ENCODE measurements around the gene CDH13. TPM values are rescaled to one million over a fixed set of nuclear protein-coding genes. Genes with fewer than 3 reads are reported as not detected.

CDH13 gene
- total and polyA plus RNA-seq, 2 of the 8 experiments (the other 6 are each of a cell fraction or from before 2014, with no cell fraction given), result 2.3 to 2.4 TPM

DNA sequence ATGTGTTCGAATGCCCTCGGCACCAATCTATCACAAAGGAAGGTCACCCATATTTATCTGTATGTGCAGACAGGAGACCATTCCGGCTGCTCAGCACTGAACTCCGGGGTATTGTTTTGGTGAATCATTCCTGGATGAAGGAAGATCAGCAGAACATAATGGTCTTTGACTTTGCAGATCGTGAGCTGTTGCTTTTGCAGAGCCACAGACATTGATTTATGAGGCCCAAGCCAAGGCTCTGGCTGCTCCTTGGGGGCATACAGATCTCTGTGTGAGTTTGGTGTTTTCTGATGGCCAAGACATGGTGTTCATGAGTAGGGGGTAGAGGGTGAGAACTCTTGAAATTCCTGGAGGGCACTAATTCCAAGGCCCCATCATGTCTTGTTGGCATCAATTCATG, 722.2 kb downstream of the CDH13 start:
- no peak overlapping the region for H4K91ac ChIP-seq (replicated peaks; ENCODE audit: insufficient read length, low read length)

More for the DNA sequence above, 722.2 kb downstream of the CDH13 start:
- no peak overlapping the region for H2AK5ac ChIP-seq (ENCODE audit: low read depth, low read length)
- no peaks in the 10 kb centered on the region for H3K27me3 ChIP-seq (replicated peaks in 1 of 4; ENCODE audit: control insufficient read depth in 3 of 4, extremely low read depth in 1 of 4, insufficient read depth in 3 of 4, low read length in 3 of 4)
- H3K4me2 ChIP-seq (ENCODE audit: insufficient read depth in 1 of 2, low read depth in 2 of 2, low read length in 2 of 2), result no peak overlapping the region
- H2BK5ac ChIP-seq (ENCODE audit: low read depth, low read length), result no peak overlapping the region
- H3K56ac ChIP-seq (replicated peaks; ENCODE audit: insufficient read length, low read depth, low read length), result no peak overlapping the region
- no peak overlapping the region for H4K5ac ChIP-seq (ENCODE audit: insufficient read length, low read depth, low read length)
- H3K18ac ChIP-seq (ENCODE audit: extremely low read depth, low read length), result no peak overlapping the region
- no peak overlapping the region for H3K4me3 ChIP-seq (ENCODE audit: extremely low read depth in 1 of 4, insufficient read depth in 2 of 4, low read depth in 3 of 4, low read length in 4 of 4)
- DNase-seq (ENCODE audit: low read depth in 1 of 2, low spot score in 2 of 2) (no peak), FAIRE-seq (no peak)
- H3K4me1 ChIP-seq (replicated peaks in 1 of 4; ENCODE audit: control insufficient read depth in 3 of 4, insufficient read depth in 4 of 4, low read length in 3 of 4), result peaks cover 0 to 2% (median 0%) of the 10 kb centered on the region in 4 experiments; a peak in 1 of 7 replicates
- H3K36me3 ChIP-seq (ENCODE audit: control insufficient read depth in 2 of 4, insufficient read depth in 4 of 4, low read length in 3 of 4), result no peaks in the 10 kb centered on the region
- H3K23ac ChIP-seq (ENCODE audit: insufficient read length), result no peak overlapping the region
- no peak overlapping the region for H3K4ac ChIP-seq (replicated peaks; ENCODE audit: insufficient read length, low read depth, low read length)
- CTCF ChIA-PET (ENCODE audit: partially characterized antibody), result interaction anchor here (1.5 to 2.1 kb wide), 4 partner anchors 8 to 65 kb away, joined by 5 to 7 read pairs (median 6); no protein-coding TSS in a partner anchor
- no peak overlapping the region for H2BK12ac ChIP-seq (ENCODE audit: low read depth, low read length)
- 94% methylated on average over 5 of the region's 5 CpGs; no CpG with 5 or more reads in 1 of the 2 experiments for WGBS, 2 experiments (ENCODE audit: extremely low coverage in 1 of 2, insufficient coverage in 1 of 2, insufficient read length in 1 of 2, insufficient replicate concordance in 2 of 2, low coverage in 1 of 2, low lambda C conversion rate in 2 of 2, missing lambda C conversion rate in 1 of 2)
- no peak overlapping the region for H2BK120ac ChIP-seq (replicated peaks; ENCODE audit: low read depth, low read length)
- no peaks in the 10 kb centered on the region for H3K9me3 ChIP-seq (ENCODE audit: insufficient read depth in 2 of 2, low read depth in 1 of 2, low read length in 1 of 2)
- H2BK15ac ChIP-seq (ENCODE audit: low read length), result no peak overlapping the region
- no peak for TF ChIP-seq ZNF274 (IDR thresholded peaks at IDR 0.05; ENCODE audit: borderline replicate concordance, extremely low read depth, low read length)
- no peak for TF ChIP-seq GTF2F1 (IDR thresholded peaks at IDR 0.05; ENCODE audit: borderline replicate concordance, low read depth, low read length)
- TF ChIP-seq CEBPB (IDR thresholded peaks at IDR 0.05; ENCODE audit: low read depth, low read length), result no peak
- no peak for TF ChIP-seq SAP30 (IDR thresholded peaks at IDR 0.05; ENCODE audit: insufficient read depth, insufficient replicate concordance, low read length)
- no peak for TF ChIP-seq TAF7 (optimal IDR thresholded peaks at IDR 0.05; ENCODE audit: borderline replicate concordance, low read depth, low read length)
- no peak for TF ChIP-seq RFX5 (IDR thresholded peaks at IDR 0.05; ENCODE audit: borderline replicate concordance, low read depth, low read length)
- no peak for TF ChIP-seq KDM1A (IDR thresholded peaks at IDR 0.05; ENCODE audit: borderline replicate concordance, low read length)
- TF ChIP-seq SUZ12 (IDR thresholded peaks at IDR 0.05; ENCODE audit: low read length), result no peak
- TF ChIP-seq YY1 (IDR thresholded peaks at IDR 0.05; ENCODE audit: low read depth, low read length), result no peak
- H4K20me1 ChIP-seq (replicated peaks in 1 of 2; ENCODE audit: control insufficient read depth in 1 of 2, insufficient read depth in 2 of 2, low read length in 2 of 2), result no peaks in the 10 kb centered on the region
- no peak overlapping the region for H4K8ac ChIP-seq (ENCODE audit: extremely low read depth, insufficient read depth, low read length)
- H3K79me1 ChIP-seq (ENCODE audit: low read depth, low read length), result no peaks in the 10 kb centered on the region
- H2BK20ac ChIP-seq (ENCODE audit: low read length), result no peak overlapping the region
- no peak overlapping the region for H3K9ac ChIP-seq (replicated peaks in 1 of 4; ENCODE audit: extremely low read depth in 1 of 4, low read depth in 3 of 4, low read length in 3 of 4)
- H3K23me2 ChIP-seq (ENCODE audit: low read depth, low read length), result no peaks in the 10 kb centered on the region
- POLR2A ChIA-PET (ENCODE audit: partially characterized antibody), result no interaction called here
- H3K14ac ChIP-seq (ENCODE audit: insufficient read length), result no peak overlapping the region
- H3K27ac ChIP-seq (ENCODE audit: low read depth, low read length), result no peak overlapping the region
- no peaks in the 10 kb centered on the region for H3K79me2 ChIP-seq (ENCODE audit: control insufficient read depth in 1 of 2, insufficient read depth in 2 of 2, low read length in 2 of 2)
- no peak overlapping the region for H2AFZ ChIP-seq (ENCODE audit: low read length)
